CMK (cell line): ENCODE data around the gene TBC1D9.

ENCODE experiments used
- DNase-seq: peaks from one replicate; pipeline ENCODE4 v3.0.0-alpha.2; 2010; ENCODE audit warnings: low read depth

The TBC1D9 gene

DNA sequence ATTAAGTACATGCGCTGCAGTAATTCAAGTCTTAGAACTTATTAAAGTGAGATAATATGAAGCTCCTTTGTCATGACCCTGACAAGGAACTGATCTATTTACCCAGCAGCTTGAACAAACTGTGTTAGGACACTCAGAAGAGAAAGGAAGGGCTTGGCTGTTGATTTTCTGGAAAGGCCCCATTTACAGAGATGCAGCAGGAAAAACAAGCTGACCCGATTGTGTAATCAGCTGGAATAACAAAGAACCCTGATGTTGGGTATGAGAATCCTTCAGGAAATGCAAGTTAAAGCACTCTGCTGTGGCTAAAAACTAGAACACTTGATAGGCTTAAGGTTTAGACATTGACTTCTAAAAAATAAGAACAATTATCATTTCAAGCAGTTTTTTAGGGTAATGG, 64.8 kb downstream of the TBC1D9 start:
- DNase-seq: no peak

DNA sequence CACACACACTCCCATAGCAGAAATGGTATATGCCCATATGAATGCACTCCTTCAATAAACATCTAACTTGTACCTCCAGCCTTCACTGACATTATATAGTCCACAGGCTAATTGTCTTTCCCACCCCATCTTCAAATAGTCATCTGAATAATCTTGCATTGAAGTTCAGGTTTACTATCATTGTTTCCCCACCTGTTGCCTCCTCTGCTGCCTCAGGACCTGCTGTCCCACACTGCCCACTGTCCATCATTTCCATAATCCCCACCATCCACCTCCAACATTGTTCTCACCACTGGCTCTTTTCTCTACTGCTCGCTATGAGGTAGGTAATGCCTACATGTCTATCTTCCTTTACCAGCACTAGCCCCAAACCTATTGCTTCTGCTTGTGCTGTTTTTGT, 66.1 kb downstream of the TBC1D9 start:
- no peak for DNase-seq

DNA sequence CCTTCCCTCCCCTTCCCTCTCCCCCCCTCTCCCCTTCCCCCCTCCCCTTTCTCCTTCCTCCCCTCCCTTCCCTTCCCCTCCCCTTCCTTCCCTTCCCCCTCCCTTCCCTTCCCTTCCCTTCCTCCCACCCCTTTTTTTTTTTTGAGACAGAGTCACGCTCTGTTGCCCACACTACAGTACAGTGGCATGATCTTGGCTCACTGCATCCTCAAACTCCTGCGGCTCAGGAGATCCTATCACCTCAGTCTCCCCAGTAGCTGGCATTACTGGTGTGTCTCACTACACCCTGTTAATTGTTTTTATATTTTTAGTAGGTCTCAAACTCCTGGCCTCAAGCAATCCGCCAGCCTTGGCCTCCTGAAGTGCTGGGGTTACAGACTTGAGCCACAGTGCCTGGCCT, 66.6 kb downstream of the TBC1D9 start:
- no peak for DNase-seq

DNA sequence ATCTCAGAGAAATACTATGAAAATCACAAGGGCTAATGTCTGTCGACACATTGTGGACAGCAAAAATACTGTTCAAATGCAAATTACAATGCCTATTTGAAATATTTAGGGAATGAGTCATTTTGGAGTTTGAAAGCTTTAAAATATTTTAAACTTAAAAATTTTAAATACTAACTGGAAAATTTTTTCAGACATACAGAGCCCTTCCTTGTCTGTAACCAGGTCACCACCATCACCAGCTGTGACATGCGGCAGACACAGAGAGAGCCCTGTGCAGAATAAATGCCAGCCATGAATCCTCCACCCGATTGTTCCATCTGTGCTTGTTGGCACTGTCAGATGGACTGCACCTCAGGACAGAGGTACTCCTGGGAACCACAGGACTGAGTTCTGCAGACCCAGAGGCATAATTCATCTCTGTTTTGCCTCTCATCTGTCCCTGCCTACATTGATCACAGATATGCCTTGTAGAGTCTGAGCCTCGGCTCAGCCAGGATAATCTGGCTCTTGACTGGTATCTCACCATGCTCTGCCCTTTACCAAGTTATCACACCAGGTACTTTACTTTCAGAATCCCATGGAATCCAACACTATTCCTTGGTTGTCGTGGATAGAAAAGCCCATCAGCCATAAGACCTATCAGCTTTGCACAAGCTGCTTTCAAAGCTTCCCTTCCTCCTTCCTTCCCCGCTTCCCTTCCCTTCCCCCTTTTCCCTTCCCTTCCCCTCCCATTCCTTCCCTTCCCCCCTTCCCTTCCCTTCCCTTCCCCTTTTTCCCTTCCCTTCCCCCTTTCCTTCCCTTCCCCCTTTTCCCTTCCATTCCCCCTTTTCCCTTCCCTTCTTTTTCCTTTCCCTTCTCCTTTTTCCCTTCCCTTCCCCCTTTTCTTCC, 67.2 kb downstream of the TBC1D9 start:
- DNase-seq: no peak

DNA sequence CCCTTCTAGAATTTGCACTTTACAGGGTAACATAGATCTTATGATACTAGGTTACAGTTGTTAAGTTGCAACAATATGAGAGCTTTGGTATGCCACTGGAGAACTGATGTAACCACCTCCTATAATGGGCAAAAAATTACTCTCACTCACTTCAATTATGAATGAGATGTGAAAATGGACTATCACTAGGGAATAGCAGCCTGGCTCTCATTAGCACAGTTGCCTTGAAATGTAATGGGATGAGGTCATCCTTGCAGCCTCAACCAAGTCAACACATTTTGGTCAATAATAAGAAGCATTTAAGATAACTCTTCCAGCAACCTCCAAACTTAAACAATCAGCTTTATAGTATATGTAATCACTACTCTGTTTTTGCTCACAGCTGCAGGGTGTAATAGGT, 69.4 kb downstream of the TBC1D9 start:
- DNase-seq: no peak

DNA sequence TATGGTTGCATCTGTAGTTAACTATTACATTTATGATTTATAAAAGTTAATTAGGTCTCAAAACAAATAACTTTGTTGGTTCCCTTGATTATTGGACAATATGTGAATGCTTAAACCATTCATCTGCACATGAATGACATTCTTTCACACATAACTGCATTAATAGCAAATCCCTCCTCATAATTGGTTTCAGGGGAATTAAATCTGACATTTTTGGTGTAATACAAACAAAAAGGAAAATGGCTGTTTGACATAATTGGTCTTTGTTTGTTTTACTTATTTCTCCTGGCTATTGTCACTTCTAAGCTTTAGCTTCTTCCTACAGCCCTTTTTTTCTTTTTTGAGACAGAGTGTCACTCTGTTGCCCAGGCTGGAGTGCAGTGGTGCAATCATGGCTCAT, 71.9 kb downstream of the TBC1D9 start:
- DNase-seq: no peak

DNA sequence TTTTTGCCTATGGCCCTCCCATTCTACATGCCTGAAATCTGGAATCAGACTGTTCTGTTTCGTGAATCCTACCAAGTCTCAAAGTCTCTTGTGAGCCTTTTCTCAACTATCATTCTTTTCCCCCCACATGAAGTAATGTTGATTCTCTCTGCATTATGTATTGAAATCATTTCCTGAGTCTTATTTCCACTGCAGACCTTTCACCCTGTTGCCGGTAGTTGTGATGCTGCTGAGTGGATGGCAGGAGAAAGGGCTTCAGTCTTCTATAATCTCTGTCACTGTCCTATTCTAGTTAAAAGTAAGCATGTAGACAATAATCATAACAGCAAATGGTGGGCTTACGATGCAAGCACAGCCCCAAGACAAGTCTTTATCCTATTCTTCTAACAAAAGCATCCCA, 75.0 kb downstream of the TBC1D9 start:
- no peak for DNase-seq

DNA sequence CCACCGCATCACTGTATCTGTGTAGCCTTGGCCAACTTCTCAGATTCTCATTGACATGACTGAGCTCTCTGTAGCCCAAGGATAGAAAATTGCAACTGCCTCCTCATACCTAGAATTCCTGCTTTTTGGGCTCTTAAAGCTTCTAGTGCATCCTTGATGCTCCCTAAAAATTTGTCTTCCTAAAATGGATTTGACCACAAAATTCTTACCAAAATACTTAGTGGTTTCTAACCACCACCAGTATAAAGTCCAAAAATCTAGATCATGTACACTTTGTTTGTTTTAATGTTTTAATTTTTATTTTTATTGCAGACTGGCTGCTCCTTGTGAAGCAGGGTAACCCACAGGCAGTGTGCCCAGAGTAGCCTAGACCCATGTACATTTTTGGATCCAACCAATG, 75.5 kb downstream of the TBC1D9 start:
- no peak for DNase-seq

DNA sequence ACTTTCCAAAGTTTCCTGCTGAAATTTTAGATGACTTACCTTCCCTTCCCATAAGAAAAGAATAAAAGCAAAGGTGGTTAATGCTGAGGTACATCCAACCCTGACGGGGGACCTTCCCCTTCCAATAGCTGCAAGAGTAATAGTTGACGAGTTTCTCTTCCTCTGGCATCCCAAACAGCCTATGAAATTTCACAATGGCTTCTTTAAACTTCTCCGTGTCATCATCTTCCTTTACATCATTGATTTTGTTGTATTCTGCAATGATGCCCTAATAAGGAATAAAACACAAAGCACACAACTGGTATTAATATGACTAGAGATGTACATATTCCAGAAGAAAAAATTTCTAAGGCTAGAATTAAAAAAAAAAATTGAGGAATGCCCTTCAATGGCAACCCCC, 76.6 kb downstream of the TBC1D9 start:
- no peak for DNase-seq

DNA sequence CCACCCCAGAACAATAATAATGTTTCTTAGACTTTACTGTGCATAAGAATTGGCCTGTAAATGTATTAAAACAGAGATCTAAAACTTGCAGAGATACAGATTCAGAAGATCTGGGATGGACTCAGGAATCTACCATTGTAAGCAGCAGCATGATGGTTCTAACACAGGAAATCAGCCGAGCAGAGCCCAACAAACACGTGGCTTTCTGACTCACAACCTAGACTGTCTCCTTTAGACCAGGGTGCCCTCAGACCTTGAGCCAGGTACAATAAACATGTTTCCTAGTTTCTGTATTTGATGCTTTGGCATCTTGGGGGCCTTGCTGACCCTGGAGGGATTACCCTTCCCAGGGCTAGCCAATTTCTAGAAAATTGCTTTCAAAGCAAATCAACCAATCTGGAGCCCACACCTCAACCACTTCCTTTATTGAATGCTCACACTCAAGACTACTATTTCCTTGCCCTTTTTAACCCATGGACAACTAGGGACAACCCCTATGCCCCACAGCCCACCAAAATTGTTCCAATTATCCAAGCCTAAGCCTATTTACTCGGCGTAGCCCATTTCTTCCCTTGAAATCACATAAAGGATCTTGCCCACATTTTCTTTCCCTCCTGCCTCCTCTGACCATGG, 80.5 kb downstream of the TBC1D9 start:
- DNase-seq: no peak

DNA sequence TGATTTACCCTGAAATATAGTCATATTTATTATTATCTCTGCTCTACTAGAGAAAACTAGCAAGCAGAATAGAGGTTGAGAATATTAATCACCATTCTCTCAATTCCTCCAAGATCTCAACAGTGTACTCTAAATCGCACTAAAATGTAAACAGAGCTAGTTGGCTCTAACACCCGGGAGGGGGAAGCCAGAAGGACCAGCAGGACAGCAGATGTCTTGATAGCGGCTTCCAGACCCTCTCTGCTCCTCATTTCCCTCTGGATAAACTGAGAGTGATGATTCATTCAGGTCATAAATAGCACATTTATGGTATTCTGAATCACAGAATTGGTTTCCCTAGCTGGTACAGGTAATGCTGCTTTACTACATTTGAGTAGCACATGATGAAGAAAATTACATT, 82.5 kb downstream of the TBC1D9 start:
- DNase-seq: no peak

DNA sequence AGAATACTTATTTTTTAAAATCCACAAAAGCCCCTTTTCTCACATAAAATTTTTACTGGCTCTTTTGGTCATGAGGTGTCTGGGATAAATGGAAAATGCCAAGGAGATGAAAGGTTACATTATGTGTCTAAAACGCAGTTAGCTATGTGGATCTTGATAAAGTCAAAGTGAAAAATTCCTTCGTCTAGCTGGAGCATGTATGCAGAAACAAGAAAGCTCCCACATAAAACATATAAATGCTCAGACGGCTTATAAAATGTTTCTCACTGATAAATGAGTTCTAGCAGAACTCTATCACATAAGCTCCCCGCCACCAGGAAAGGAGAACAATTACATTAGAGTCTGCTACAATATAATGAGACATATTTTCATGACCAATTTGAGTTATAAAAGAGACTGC, 83.8 kb downstream of the TBC1D9 start:
- DNase-seq: no peak

DNA sequence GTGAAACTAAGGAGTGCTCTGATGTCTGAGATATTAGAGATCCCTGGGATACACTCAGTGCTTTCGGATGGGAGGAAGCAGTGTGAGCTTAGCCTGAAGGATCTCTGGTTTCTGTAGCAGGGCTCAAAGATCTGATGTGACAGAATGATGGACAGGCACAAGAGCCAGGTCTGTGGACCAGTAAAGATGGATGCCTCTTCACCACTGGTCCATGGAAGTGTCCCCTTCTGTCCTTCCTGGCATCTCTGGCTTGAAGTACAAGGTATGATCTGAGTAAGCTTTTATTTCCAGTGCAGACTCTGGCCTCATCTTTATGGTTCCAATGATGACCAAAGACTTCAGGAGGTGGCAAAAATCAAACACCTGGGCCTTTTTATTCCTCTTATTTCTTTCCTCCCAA, 88.1 kb downstream of the TBC1D9 start:
- no peak for DNase-seq

DNA sequence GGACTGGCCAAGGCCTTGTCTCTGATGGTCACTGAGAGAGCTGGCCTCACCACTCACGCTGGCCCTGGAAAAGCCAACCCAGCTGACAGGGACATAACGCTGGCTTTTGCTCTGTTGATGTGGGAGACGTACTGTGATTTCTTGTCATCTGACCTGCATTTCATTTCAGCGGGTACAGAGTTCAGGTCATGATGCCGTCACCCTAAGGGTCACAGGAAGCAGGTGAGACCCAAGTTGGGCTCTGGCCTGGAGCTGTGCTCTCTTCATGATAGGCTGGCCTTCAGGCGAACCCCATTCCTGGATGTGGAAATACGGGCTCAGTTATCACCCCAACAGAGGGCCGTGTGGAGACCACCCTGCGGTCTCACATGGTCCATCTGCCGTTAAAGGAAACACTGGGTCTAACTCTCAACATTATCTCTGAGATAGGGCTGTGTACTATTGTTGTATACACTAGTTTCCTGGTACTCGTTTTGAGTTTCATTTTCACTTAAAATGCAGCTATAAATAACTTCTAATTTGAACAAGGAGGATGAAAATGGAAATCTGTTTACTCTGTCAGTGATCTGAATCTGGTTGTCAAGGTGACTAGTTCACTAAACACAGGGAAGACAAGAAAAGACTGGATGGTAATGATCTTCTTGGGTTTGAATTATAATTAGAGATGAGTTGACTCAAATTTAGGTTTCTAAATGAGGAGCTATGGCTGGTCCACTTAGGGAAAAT, 89.1 kb downstream of the TBC1D9 start:
- DNase-seq: no peak

DNA sequence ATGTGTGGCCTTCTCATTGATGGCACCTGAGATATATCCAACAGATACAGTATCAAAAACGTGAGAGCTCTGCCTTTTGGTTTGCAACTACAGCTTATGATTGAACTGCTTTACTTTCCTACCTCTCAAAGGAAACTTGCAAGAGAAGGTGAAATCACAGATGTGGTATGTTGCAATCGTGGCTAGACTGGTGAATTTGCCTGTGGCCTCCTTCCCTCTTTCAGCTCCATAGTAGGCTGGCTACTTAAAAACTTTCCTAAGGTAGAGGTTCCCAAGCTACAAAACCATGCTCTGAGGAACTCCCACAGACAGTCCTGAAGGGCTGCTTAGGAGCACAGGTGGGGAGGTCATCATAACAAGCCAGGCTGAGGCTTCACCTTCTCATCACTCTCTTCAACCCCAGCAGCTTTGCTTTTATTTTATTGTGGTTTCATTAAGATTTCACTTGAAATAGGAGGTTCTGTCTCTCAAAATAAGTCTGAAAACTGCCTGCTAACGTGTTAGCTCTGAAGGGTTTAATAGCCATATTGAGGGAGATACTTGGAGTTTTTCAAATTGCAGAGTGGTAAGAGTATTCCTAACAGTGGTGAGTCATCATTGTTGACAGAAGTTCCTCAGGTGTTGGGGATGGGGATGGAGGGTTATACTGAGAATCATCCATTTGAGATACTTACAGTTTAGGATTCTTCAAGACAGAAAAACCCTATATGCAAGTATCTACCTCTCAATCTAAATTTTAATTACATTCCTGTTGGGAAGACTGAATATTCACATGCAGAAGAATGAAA, 93.9 kb downstream of the TBC1D9 start:
- DNase-seq: no peak

DNA sequence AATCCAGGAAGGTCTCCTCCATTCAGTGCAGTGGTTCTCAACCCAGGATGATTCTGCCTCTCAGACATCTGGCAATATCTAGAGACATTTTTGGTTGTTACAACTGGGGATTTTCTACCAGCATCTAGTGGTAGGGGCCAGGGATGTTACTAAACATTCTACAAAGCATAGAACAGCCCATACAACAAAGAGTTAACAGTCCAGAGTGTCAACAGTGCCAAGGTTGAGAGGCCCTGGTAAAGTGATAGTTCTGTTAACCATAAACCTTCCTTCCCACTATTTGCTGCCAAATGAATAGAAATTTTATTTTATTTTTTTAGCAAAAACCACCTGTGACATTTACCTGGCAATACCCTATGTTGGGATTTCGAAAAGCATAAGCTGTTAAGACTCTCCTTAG, 94.6 kb downstream of the TBC1D9 start:
- no peak for DNase-seq

DNA sequence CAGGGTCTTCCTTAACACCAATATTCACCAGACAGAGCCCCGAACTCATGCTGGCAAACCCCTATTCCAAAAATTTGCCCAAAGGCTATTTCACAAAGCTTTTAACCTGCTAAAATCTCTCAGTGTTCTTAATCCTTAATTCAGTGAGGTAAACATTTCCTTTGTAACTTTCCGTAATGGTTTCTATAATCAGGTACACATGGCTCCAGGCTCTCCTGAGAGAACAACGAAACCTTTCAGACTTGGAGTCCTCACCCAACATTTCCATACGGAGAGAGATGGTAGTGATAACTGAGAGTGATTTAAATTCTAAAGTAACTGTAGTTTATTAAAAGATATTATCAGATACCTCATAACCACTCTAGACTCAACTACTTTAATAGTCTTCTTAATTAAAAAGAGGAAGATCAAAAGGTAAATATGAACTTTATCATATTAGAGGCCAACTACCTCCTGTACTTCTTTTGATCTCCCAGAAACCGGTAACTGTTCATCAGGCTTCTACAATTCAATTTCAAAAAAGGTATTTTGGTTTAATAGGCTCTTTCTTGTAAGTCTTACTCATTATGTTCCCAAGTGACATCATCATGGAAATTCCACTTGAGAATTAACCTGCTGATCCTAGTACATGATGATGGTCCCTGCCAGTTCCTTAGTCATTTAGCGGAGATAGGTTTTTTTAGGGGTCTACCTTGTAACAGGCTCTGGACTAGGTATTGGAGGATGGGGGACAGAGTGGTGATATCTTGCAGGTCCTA, 96.1 kb downstream of the TBC1D9 start:
- DNase-seq: no peak

DNA sequence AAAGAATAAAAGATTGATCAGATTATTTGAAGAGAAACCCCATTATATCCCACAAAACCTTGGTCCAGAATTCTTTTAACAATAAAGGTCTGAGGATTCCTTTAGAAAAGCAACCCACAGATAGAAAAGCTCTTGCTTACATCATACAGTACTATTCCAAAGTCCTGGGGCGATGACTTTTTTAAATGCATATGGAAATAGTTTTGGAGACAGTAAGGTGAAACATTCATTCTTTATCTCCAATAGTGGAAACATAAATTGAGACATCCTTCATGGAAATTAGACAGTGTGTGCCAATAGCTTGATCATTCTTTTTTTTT, 101.7 kb downstream of the TBC1D9 start:
- DNase-seq: no peak

DNA sequence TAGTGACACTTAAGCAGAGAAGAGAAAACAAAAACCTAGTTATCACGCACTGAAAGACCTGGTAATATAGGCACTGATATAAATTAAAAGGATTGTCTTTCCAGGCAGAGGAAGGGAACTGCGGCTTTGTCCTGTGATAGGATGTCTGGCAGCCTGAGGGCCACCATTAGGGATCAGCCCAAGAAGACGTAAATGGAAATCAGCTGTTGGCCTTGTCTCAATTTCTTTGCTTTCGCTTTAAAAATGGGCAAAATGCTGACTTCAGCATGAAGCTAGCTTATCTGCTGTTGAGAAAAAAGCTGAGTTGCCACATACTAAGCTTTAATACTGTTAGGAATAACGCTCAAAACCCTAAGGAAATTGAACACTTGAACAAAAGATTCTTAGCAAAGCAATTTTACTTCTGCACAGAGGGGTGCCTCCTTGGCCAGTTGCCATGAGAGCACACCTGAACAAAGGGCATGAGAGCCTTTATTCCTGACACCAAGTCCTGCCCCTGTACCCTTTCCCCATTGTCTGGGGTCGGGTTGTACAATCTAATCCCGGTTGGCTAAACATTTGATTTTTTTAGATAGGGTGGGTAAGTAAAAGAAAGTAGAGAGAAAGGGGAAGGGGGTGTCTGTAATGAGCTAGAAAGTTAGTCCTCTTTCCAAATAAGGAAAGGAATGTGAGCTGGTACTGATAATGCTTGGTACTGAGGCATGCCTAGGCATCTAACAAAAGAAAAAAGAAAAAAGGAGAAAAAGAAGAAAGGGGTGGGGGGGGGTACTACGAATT, 102.3 kb downstream of the TBC1D9 start:
- no peak for DNase-seq

DNA sequence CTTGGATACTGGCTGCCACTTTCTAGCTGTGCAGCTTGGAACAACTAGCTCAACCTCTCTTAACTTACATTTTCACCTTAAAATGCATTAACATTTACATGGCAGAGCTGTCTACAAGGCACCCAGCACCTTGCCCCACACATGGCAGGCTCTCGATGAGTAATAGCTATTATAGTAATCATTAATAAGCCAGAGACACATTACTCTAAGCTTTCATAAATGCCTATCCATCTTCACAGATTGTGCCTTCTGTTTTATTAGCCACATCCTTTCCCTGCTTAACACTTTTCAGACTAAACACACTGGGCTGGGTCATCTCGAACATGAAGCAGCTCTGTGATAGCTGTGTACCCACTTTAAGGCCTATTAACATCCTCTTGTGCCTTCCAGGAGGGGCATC, 103.6 kb downstream of the TBC1D9 start:
- no peak for DNase-seq

DNA sequence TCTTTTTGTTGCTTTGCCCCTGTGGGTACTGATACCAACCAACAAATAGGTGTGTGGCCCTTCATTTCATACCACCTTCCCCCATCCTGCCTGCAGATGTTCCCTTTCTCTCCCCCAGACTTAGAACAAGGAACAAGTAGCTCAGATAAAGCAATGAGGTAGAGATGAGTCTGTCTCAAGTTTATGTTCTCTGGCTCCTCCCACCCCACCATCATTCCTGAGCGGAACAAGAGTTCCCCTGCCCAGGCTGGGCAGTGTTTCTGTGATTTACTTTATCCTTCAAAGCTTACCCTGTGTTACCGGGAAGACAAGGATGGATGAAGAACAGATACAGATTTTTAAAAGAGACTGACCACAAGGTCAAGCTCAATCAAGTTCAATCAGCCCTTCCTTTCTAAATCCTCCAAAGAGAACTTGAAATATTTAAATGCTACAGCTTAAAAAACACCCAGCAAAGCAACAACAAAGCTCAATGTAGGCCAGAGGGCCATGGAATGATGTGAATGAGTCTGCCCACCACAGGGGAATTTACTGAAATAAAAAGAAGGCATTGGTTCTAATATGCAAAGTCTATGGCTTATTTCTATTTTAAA, 107.4 kb downstream of the TBC1D9 start:
- no peak for DNase-seq
